CD1c-positive myeloid dendritic cell (primary cell): Measurements from ENCODE around the gene AQP12B.

Experiments used
- DNase-seq: peaks from one replicate; pipeline ENCODE4 v3.0.0-alpha.2; 2016; ENCODE audit errors: extremely low spot score

Gene AQP12B

DNA sequence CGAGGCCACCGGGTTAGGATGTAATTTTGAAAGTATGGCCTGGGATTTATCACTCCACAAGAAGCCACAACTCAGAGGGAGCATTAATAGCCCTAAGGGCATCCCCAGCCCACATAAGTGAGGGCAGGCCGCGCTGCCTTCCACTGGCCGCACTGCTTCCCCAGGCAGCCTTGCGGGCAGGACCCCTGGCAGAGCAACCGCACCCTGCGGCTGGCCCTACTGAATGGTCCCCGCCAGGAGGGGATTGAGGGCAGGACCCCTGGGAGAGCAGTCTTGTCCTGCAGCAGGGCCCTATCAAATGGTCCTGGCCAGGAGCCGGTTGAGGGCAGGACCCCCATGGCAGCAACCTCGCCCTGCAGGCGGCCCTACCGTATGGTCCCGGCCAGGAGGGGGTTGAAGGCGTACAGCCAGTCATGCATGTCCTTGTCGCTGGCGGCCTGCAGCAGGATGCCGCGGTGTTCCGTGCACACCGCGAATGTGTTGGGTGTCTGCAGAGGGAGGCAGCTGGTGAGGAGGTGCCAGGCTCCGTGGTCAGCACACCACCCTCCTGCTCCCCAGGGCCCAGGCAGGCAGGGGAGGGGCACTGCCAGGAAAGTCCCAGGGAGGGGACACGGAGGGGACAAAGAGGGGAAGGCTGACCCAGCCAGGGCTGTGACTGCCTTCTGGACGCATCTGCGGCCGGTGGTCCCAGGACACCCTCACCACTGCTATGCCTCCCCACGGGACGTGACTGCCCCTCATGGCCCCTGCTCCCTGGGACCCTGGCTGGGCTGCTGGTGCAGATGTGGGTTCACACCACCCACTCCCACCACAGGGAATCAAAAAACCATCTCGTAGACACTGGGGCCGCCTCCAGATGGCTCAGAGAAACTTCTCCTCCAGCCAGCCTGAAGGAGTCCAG is 35.2 kb upstream of the AQP12B start:
- no peak for DNase-seq

DNA sequence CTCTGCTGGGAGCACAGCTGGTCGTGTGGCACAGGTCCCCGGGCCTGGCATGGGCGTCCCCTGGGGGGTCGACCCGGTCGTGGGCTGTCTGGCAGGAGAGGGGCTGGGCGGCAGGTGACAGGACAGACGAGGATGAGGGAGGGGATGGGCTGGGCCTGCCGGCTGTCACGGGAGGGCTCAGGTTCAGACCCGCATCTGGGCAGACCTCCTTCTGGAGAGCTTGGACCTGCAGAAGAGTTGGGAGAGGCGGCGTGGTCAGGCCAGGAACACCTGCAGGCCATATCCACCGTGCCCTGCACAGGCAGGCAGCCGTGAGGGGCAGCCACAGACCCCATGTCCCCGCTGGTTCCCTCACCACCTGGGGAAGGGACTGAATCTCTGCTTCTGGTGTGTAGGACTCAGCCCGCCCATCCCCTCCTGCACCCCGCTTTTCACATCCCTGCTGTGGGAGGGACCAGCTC is 34.5 kb upstream of the AQP12B start:
- no peak for DNase-seq

DNA sequence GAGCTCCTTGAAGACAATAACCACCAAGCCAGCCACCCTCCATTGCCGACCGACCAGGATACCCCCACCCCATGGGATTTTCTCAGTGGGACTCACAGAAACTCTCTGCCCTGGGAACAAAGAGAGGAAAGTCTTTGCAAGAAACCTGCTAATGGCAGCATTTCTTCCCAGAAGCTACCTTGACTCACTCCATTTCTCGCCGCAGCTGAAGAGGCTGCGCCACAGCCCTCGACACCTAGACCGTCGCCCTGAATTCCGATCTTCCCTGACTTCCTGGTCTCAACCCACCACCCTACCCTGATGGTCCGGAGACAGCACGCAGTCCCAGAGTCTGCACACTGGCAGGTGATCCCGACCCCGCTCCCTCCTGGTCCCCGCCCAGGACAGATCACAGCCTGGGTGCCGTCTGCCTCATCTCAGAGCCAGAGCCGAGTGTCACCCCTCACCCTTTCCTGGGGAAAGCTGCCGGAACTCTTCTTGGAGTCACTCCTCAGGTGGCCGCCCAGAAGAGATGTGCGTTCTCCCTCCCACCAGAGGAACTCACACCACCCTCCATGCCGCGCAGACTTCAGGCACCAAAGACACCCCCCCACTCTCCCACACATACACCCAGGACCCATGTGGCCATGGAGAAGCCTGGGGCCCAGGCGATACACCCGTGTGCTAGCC is 33.6 kb upstream of the AQP12B start:
- no peak for DNase-seq

DNA sequence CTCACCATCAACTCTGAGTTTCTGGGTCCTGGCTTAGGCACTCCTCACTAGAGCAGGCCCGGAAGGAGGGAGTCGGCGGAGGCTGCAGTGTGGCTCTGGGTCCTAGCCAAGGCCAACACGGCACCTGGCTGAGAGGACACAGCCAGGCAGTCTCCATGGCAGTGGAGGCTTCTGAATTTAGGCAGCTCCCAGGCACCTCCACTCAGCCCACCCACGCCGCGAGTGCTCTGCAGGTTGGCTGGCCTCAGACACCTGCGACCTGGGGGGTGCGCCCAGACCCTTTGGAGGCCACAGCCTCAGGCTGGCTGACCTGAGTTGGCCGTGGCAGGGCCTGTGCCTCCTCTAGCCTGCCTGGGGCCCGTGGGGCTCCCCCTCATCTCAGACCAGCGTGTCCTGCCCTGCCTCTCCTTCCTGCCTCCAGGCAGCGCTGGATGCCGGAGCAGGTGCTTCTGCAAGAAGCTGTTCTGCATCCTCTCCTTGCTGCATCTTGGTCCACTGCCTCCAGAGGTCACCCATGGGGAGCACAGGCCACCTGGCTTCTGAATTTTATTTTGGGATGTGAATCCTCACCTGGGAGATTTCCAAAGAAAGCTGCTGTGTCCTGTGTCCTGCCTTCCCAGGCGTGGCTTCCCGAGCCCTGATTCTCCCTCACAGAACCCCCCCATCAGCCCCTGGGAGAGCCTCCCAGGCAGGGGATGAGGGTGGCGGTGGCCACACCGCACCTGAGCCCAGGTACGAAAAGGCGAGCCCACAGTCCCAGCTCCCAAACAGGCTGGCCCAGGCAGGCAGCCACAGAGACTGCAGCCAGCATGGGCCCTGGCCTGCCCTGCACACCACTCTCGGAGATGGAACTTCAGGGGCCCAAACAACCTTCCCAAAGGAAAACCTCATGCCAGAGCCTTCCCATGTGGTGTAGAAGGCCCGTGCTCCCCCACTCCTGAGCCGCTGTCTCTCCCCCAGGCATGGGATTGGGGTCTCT is 32.4 kb upstream of the AQP12B start:
- no peak for DNase-seq

DNA sequence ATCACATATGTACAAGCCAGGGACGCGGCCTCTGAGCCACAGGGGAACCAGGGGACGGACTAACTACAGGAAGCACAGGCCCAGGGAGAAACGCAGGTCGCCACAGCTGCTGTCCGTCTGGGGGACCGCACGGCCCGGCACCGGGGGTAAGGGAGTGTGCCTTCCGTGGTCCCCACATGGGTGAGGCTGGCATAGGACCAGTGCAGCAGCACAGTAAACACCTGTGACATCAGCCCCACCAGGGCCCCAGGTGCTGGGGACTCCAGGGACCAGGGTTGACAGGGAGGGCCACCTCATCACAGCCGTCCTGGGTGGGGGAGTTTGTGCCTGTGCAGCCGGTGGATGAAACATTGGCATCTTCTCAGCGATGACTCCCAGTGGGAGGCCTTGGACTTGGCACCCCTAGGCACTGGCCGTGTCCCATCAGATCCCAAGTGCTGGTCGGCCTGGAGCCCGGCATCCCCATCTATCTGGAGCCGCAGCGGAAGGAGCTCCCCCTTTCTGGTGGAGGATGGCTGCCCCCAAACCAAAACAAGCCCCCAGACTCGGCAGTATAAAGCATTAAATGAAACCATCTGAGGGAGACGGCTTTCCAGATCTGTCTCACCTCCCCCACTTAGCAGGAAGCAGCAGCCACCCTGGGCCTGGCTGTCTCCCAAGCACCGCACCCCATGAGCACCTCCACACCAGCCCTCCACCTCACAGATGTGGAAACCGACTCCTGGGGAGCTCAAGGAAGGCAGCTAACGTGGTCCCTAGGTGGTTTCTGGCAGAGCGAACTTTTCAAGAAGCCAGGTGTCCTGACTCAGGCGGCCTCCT is 31.5 kb upstream of the AQP12B start:
- no peak for DNase-seq

DNA sequence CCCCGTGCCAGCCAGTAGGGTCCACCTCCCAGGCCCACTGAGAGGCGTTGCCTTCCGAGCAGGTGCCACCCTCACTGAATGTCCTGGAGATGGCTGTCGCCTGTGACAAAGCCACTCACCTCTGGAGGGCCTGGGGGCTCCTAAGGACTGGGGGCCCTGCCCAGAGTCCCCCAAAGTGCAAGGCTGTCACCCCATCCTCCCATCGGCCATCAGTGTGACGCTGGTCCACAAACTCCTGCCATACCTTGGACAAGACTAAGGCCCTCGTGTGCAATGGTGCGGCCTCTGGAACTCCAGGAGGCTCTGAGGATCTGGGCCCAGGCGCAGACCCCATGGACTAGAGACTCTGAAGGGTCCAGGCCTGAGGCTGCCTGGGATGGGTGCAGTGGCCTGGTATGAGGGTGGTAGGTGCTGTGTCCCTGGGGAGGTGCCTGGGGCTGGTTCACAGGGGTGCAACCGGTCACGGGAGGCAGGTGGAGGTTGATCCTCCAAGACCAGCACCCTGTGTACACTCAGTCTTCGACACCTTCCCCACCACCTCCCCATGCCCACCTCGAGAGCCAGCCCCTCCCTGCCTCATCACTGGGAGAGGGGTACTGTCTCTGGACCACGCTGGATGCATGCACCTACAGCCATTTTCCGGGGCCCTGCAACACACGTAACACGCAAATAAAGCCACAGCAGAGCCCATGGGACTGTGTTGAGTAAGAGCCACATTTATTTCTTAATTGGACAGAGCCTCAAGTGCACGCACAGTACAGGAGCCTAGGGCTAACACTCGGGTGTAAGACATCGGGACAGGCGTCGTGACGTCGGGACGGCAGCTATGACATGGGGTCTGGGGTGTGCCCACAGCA is 30.6 kb upstream of the AQP12B start:
- DNase-seq, result no peak

DNA sequence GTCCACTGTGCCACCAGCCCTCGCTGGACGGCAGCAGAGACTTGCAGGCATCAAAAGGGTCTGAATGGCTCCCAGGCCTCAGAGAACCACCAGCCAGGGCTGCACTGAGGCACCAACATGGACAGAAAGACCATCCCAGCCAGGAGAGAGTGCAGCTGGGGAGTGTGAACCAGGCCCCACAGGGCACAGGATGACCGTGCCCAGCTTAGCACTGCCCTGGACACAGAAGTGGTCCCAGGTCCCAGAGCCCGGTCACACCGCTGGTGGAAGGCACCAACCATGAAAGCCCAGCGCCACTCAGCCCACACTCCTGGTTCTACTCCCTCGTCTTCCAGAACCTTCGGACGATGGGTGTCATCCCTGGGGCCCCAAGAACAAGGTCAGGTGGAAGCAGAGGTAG is 29.4 kb upstream of the AQP12B start:
- no peak for DNase-seq

DNA sequence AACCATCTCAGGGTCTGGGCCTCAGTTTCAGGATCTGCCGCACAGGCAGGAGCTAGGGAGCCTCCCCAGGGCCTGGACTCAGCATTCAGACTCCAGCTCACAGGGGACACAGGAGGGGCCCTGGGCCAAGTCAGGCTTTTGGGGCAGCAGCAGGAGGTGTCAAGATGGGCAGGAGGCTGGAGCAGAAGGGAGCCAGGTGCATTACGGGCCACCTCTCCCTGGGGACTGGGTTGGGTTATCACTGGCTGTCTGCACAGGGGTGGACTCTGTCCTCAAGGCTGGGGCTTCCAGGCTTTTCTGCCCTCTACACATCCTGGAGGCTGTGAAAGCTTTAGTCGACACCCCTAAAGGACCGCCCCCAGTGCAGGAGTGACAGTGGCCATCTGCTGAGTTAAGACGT is 29.0 kb upstream of the AQP12B start:
- no peak for DNase-seq

DNA sequence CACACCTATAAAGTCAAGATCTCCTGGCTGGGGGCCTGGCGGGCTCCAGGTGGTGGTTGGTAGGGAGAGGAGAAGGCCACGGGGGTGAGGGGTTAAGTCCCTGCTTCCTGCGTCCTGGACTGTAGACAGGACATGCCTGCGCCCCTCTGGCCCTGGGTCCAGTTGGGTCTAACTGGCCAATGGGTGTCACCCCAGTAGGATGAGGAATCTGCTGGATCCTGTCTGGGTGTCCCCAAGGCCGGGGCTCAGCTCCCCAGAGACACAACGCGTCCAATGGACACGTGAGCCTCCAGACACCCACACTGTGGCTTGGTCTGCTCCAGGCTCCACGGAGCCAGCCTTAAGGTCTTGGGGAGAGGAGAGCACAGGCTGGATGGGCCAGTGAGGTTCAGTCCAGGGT is 28.6 kb upstream of the AQP12B start:
- DNase-seq, result no peak

DNA sequence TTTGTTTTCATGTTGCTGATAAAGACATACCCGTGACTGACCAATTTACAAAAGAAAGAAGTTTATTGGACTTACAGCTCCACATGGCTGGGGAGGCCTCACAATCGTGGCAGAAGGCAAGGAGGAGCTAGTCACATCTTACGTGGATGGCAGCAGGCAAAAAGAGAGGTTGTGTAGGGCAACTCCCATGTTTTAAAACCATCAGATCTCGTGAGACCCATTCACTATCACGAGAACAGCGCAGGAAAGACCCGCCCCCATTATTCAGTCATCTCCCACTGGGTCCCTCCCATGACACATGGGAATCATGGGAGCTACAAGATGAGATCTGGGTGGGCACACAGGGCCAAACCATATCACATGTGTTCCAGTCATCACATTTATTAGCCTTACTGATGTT is 25.8 kb upstream of the AQP12B start:
- DNase-seq, result no peak

DNA sequence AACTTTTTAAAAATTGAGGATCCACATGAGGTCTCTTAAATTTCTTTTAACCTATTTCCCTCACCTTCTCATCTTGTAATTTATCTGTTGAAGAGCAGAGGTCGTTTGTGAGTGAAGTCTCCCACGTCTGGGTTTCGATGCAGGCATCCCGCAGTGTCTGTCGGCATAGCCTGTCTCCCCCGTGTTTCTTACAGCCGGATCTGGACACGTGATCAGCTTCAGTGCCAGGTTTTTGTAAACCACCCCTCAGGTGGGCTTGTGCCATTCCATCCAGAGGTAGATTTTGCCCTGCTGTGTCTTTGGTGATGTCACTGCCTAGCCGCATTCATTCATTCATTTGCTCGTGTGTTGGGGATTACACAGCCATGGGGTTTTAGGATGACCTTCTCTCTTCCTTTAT is 25.1 kb upstream of the AQP12B start:
- no peak for DNase-seq

DNA sequence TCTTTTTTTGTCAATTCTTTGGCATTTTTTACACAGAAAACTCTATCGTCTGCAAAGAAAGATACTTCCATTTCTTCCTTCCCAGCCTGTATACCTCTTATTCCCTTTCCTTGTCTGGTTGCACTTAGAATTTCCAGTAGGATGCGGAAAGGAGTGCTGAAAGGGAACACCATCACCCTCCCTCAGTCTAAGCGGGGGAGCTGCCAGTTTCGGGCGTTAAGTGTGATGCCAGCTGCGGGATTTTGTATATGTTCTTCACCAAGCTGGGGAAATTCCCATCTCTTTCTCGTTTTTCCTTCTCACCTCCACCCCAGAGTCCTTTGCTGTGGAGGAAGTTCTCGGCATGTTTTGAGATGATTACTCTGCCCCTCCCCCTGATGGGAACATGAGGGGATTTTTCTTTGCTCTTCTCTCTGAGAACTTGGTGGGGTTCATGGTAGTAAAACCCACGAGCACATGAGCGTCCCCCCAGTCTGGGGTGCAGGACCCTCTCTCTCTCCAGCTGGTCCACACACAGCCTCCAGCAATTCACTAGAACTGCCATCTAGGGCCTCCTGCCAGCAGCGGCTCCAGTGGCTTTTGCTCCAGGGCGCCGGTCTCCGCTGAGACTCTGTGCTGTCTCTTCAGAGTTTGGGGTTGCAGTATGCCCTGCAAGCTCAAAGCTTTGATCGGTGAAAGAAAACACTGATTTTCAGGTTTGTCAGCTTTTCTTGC is 24.5 kb upstream of the AQP12B start:
- no peak for DNase-seq

DNA sequence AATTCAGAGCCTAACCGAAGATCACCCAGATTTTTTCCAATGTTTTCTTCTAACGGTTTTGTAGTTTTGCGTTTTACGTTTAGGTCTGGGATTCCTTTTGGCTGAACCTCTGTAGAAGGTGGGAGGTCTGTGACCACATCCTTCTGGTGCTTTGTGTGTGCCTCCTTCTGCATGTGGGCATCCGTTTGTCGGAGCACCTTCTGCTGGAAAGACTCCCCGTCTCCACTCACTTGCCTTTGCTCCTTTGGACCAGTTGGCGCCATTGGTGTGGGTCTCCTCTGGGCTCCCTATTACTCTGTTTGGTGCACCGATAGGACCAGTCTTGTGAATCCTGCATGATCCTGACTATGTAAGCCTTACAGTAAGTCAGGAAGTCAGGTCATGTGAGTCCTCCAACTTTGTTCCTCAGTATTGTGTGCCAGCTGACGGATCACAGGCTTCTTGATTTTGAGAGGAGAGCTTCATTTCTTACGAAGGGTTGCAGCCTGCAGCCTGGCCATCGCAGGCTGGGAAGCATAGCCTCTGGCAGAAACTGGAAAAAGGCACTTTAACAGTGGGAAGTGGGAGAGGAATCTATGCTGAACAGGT is 22.6 kb upstream of the AQP12B start:
- DNase-seq, result peak; percentile 51

DNA sequence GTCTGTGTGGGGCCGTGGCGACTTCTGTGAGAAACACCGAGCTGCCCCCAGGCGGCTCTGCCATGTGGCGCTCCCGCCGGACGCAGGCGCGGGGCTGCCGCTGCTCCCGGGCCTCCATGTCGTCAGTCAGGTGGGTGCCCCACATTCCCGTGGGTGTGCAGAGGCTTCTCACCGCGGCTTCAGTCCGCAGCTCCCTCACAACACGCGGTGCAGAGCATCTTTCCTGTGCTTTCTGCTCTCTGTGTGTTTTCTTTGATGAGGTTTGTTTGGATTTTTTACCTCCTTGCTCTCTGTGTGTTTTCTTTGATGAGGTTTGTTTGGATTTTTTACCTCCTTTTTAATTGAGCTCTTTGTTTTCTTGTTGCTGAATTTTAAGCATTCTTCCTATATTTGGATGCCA is 22.0 kb upstream of the AQP12B start:
- DNase-seq, result no peak

DNA sequence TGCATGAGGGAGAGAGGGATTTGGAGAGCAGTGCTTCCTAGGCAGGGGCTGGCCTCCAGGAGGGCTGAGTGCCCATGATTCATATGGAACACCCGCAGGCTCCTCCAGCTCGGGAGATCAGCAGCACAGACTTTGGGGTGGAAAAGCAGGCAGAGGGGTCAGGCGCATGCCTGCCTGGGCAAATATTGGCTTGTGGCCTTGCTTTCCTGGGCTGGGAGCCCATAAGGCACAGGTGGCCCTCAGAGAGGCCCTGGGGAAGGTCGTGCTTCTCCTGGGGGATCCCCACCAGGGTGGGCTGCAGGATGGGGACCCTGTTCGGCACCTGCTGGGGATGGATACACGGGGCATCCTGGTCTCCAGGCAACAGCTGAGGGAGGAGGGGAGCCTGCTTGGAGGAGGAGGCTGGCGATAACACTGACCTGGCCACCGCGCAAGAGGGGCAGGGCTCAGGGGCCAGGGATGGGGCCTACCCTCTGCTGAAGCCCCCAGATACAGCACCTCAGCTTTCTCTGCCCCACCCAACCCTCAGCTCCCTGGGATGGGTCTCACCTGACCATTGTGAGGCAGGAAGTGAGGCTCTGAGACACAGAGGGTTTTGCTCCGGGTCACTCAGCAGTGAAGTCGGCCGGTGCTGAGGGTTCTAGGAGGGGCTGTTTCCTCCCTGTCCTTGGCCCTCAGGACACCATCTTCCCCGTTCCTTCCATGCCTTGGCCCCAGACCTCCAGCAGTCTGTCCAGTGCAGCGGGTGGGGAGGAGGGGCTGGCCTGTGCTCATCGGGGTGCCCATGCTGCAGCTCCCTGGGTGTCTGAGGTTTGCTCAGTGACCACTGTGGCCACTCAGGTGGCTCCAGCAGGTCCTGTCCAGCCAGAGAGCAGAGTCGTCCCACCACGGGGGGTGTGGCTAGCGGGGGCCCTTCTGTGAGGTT is 21.0 kb upstream of the AQP12B start:
- DNase-seq, result no peak

DNA sequence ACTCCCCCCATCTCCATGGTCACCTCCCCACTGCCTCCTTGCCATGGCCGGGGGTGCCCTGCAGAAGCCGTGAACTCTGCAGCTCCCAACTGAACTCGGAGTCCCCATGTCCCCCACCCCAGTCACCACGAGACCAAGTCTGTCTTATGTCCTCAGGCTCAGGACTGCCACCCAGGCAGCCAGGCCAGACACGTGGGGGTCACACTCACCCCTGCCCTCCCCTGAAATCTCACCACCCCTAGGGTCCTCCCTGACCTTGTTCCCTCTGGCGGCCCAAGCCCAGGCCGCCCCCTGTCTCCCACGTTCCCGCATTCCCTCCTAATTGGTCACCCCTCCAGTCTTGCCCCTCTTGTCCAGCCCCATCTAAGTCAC is 19.9 kb upstream of the AQP12B start:
- DNase-seq, result no peak

DNA sequence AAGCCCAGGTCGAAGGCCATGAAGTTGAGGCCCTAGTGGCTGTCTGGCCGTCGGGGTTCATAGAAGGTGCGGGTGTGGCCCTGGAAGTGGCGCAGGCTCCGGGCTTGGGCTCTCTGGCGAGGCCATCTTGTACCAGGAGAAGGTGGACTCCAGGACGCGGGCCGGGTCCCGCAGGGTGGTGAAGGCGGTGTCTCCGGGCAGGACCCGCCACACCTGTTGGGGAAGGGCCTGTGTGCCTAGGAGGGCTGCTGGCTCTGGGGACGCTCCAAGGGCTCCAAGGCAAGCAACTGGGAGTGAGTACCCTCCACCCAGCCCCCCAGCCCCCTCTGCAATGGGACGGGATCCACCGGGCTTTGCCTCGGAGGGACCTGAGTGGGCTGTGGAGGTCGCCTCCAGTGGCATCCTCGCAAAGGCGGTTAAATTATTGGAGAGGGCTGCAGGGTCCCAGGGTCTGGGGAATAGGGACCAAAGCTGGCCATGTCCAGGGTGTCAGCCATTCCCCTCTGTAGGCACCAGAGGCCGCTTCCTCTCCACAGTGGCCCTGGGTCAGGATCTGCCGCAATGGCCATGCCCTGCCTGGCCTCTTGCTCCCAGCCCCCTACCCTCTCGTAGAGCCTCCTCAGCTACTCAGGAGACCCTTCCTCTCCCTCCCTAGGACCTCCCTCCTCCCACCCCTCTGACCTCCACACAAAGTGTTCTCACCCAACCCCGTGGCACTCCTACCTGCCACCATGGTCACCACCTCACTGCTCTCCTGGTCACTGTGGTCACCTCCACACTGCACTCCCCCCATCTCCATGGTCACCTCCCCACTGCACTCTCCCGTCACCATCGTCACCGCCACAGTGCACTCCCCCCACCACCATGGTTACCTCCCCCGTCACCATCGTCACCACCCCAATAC is 19.3 kb upstream of the AQP12B start:
- no peak for DNase-seq
